ENCODE measurements around the gene MYH6.
A peak's percentile ranks its signal among the peaks of the same experiment; 100 is the strongest.
"Not testable (repeated sequence)": the region's sequence is repeated elsewhere in the genome, so short reads cannot be mapped to it uniquely, and the experiment has no call there.

The MYH6 gene

DNA sequence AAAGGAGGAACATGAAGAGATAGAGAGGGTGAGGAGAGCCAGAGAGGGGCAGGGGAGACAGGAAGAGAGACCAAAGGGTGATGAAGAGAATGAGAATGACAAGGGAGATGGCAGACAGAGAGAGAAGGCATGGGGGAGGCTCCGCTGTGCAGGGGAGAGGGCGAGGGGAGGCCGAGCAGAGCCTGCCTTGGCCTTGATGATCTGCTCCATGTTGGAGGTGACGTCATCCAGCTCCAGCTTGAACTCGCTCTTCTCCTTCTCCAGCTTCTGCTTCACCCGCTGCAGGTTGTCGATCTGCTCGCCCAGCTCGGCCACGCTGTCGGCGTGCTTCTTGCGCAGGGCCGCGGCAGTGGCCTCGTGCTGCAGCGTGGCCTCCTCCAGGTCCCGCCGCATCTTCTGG is 18.2 kb downstream of the MYH6 start:
- not testable (repeated sequence) for DNase-seq

DNA sequence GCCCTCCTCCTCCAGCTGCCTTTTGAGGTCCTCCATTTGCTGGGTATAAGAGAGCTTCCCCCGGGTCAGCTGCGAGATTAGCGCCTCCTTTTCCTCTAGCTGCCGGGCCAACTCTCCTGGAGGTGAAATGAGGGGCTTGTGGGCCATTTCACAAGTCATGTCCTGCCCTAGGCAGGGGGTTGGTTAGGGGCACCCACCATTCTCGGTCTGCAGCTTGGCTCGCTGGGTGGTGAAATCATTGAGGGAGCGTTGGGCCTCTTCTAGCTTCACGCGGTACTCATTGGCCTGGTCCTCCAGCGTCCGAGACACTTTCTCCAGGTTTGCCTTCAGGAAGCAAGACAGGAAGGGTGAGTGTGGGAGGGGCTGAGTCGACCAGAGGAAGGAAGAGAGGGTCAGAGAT is 18.7 kb downstream of the MYH6 start:
- DNase-seq: no peak

DNA sequence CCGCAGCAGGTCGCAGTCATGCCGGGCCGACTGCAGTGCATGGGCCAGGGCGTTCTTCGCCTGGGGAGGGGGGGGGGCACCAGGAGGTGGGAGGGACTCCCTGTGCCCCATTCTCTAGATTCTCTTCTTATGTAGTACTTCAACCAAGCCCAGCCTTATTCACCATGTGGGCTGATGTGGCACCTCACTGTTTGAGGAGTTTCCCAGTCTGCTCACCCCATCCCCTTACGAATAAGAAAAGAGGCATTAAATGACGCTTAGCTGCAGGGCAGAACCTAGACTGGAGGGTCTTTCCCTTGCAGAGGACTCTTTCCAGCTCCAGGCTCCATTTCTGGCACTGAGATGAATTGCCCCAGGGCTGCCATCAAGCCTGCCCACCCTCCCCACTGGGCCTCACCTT is 19.1 kb downstream of the MYH6 start:
- no peak for DNase-seq

DNA sequence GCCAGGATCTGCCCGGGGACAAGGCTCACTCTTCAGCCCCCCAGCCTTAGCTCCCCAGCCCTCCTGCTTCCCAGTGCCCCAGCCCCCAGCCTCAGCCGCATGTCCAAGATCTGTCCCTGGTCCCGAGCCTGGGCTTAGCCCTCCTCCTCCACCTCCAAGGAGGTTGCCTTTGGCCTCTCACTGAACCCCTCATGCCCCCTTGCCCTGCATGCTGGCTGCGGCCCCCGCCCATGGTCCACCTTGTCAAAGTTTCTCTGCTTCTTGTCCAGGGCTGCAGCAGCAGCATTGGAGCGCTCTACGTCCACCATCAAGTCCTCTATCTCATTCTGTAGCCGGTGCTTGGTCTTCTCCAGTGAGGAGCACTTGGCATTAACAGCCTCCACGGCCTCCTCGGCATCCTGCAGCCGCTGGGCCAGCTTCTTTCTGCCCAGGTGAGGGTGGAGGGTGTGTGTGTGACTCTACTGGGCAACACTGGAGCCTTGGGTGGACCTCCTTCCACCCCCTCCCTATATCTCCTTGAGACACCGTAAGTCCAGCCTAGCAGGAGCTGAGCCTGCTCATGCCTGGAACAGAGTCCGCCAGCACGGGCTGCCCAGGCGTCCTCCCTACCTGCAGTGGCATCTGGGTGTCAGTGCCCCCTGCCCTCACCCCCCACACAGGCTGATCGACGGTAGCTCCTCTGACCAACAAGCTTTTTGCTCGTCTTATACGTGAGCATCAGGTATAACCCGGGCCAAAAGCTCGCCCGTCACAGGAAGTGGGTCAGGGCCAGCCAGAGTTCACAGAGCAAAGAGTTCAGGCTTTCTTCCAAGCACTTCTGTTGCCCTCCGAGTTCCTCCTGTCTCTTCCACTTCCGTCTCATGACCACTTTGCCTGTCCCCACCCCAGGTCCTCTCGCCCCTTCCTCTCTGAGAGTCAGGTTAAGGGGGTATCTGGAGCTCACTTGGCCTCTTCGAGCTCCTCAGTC is 19.9 kb downstream of the MYH6 start:
- no peak for DNase-seq

DNA sequence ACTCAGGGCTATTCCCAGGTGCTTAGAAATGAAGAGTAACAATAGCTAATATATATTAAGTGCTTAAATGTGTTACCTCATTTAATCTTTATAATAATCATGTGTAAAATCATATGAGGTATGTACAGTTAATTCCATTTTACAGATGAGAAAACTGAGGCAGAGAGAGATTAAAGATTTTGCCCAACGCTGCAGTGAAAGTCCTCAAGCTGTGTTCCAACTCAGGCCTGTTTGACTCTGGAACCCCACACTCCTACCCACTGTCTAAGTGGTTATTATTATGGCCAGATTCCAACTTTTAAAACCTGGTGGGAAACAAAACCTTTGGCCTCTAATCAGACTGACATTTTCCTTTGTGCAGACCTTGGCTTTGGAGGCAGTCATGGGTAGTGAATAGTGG is 21.1 kb downstream of the MYH6 start:
- no peak for DNase-seq

DNA sequence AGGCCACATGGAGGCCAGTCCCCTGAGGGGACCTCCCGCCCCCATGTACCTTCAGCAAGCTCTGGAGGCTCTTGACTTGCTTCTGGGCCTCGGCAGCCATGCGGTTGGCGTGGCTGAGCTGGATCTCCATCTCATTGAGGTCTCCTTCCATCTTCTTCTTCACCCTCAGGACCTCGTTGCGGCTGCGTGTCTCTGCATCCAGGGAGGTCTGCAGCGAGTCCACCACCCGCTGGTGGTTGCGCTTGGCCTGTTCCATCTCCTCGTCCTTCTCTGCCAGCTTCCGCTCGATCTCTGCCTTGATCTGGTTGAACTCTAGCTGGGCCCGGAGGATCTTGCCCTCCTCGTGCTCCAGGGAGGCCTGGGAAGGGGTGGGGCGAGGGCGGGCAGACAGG is 21.8 kb downstream of the MYH6 start:
- not testable (repeated sequence) for DNase-seq

DNA sequence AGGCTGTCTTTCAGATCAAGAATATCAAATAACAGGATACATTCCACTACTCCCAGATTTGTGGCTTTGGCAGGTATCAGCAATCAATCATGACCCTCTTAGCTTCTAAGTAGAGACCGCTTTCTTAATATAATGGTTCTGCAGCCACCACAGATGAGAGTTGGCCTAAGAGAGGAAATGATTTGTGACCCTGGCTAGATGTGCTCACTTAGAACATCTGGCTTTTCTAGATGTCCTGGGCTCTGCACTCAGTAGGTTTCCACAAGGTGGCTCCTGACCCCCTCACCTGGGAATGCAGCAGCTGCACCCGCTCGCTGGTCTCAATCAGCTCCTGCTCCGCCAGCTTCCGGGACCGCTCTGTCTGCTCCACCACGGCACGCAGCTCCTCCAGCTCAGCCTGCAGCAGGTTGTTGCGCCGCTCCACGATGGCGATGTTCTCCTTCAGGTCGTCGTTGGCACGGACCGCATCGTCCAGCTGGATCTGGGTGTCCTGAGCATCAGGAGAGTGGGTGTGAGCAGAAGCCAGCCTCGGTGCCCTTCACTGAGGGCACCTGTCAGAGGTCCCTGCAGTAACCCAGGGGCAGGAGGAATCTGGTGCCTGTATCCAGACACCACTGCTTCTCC is 22.3 kb downstream of the MYH6 start:
- DNase-seq: no peak

DNA sequence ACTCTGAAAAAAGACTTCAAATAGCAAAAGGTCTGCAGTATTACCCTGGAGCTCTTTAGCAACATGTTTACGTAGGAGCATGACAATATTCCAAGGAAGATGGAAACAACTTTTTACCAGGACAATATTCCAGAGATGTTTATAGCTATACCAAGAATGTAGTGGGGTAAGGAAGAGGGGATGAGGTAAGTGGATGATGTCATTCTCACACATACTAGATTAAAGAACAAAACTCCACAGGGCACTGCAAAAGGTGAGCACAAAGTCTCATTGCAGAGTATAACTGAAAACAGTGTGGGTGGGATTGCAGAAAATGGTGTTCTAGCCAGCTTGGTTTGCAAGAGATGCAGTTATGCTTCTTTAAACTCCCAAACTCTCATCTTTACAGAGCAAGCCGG is 22.8 kb downstream of the MYH6 start:
- DNase-seq: no peak

DNA sequence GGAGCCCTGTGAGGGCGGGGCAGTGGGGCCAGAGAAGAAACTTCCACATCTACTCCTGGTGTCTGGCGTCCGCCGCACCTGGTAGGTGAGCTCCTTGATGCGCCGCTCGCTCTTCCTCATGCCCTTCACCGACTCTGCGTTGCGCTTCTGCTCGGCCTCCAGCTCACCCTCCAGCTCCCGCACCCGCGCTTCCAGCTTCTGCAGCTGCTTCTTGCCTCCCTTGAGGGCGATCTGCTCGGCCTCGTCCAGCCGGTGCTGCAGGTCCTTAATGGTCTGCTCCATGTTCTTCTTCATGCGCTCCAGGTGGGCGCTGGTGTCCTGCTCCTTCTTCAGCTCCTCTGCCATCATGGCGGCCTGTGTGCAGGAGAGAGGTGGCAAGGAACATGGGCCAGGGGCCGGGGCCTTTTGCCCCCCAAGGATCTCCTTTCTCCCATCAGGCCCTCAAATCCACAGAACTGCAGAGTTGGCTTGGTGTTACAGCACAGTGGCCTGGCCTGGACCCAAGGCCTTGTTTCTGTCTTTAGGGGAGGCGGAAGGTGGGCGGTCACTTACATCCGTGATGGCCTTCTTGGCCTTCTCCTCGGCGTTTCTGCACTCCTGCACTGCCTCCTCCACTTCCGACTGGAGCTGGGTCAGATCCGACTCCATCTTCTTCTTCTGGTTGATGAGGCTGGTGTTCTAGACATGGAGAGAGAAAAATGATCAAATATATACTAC is 23.6 kb downstream of the MYH6 start:
- no peak for DNase-seq

DNA sequence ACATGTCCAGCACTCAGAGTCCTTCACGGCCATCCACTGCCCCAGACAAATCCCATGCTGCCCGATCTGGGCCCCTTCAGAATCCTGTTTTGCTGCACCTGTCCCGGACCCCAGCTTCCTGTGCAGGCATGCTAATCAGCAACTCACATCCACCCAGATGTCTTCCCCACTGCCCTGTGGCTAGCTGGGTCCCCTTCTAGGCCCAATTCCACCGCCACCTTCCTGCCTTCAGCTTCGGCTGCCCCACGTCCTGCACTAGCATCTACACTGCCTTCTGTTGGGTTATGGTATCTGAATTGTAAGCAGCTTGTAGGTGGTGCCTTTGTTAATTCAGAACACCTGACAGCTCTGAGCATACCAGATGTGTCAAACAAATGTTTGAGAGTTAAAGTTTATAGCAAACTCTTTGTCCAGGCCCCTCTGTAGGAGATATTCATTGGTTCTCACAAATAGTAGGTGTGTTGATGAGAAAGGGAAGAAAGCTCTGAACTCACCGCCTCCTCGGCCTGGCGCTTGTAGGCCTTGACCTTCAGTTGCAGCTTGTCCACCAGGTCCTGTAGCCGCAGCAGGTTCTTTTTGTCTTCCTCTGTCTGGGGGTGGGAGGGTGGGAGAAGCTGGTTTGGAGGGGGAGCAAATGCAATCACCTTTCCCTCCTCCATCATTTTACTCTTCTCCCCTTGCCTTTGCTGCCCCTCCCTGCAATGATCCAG is 25.2 kb downstream of the MYH6 start:
- DNase-seq: no peak

DNA sequence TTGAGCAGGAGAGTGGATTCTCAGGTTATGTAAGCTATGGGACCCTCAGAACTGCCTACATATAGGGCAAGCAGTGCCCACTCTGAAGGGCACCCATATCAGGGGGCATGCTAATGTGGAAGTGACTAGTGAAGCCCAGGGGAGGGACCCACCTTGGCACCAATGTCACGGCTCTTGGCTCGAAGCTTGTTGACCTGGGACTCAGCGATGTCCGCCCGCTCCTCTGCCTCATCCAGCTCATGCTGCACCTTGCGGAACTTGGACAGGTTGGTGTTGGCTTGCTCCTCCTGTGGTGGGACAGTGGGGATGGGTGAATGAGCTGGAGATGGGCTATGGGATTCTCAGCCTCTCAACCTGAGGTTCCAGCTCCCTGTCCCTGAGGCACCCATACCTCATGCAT is 25.8 kb downstream of the MYH6 start:
- DNase-seq: no peak

DNA sequence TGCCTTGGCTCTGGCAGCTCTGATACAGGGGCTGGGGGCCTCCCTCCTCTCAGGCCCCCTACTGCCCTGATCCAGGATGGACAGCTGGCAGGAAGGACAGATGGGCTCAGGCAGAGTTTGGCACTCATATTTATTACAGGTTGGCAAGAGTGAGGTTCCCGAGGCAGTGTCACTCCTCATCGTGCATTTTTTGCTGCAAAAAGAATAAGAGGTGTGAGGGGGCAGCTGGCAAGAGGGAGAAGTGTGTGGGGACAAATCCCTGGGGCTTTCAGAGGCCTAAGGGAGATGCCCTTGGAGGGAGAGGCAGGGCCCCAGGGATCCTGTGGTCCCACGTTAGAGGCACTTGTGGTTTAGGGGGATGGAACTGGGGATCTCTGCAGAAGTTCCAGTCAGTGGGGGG is 26.2 kb downstream of the MYH6 start:
- DNase-seq: no peak

DNA sequence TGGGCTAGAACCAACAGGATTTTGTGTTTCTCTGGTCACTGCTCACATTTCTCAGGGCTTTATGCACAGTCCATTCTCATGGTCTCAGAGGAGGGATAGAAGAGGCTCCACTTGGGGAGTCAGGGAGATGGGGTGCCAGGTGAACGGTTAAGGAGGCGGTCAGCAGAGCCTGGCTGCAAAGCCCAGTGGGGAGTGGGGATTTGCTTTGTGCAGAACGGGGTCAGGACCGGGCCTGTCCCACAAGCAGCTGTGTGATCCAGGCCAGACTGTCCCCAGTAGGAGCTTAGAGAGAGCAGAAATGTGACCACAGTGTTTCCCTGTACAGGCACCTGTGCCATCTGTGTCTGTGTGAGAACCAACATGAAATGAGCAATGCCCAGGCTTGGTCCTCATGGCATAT is 27.1 kb downstream of the MYH6 start:
- no peak for DNase-seq

DNA sequence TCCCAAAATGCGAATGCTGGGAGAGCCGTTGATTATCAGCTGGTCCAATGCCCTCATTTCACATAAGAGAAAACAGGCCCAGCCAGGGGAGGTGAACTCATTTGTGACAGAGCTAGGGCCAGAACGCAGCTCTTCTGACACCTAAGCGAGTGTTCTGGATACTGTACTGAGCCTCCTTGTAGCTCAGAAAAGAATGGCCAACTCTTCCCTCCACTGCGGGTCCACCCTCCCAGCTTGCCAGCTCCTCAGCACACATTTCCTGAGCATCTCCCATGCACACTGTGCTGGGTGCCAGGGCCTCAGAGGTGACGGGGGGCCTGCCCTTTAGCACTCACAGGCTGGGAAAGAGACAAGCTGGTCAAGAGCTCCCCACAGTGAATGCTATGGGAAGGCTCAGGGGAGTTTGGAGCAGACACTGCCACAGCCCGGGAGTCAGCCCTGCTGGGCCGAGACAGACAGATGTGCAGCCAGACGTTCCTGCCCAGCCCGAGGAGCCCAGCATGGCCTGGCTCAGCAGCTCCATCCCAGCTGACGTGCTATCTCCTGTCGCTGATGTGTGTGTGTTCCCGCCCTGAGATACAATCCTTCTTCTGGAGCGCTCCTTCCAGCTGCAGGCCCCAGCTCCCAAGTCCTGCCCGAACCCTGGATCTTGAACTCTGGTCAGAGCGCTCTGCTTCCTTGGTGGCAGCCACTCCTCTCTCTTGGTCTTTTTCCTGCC is 27.7 kb downstream of the MYH6 start:
- no peak for DNase-seq

DNA sequence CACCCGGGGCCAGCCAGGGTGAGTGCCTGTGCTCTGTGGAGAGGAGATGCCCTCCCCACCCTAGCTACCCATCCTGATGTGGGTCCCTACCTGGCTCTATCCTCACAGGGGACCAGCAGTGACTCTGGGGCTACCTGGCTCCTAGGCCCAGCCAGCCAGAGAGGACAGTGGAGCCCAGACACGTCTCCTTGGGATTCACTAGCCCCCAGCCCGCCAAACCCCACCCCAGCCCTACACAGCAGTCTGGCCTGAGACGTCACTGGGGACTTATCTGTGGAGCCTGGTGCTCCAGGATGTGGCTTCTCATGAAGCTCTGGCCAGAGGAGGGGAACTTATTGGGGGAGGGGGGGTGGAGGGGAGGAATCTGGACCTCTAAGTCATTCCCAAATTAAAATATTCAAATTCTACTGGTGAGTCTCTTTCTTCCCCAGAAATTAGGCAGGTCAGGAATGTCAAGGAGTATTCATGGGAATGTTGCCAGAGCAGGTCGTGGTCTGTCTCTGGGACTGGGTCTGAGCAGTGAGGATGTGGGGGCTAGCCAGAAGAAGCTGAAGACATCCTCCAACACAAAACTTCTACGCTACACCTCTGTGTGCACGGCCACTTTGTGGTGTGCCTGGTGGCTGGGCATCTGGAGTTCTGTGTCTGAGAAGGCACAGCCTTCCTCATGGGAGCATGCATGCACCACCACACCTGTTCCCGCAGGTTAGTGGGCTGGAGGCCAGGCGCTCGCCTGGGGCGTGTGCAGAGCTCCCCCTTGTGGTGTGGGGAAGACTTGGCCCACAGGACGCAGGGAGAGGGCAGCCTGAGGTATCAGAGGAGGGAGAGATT is 28.5 kb downstream of the MYH6 start:
- peak; percentile 12 to 56 (median 40) for DNase-seq

DNA sequence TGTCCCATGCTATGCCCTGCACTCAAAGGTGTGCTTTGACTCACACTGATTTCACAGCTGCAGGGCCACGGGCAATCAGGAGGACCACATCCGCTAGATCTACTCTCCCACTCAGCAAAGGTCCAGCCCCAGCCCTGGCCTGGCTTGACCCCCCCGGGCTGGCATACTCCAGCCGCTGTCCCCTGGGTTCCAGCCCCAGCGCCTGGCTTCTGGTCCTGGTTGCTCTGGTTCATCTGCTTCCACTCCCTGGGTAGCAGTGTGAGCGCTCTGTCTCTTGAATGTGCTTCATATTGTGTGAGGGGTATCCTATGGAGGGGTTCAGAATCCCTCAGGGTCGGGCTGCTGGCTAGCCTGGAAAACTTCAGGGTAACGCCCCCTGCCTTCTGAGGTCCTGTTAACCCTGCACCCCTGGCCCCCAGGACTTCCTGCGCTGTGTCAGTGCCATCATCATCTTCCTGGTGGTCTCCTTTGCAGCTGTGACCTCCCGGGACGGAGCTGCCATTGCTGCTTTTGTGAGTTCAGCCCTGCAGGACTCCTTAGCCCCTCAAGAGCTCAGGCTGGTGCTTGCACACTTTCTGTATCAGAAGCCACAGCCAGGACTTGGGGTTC is 29.4 kb downstream of the MYH6 start:
- DNase-seq: no peak

DNA sequence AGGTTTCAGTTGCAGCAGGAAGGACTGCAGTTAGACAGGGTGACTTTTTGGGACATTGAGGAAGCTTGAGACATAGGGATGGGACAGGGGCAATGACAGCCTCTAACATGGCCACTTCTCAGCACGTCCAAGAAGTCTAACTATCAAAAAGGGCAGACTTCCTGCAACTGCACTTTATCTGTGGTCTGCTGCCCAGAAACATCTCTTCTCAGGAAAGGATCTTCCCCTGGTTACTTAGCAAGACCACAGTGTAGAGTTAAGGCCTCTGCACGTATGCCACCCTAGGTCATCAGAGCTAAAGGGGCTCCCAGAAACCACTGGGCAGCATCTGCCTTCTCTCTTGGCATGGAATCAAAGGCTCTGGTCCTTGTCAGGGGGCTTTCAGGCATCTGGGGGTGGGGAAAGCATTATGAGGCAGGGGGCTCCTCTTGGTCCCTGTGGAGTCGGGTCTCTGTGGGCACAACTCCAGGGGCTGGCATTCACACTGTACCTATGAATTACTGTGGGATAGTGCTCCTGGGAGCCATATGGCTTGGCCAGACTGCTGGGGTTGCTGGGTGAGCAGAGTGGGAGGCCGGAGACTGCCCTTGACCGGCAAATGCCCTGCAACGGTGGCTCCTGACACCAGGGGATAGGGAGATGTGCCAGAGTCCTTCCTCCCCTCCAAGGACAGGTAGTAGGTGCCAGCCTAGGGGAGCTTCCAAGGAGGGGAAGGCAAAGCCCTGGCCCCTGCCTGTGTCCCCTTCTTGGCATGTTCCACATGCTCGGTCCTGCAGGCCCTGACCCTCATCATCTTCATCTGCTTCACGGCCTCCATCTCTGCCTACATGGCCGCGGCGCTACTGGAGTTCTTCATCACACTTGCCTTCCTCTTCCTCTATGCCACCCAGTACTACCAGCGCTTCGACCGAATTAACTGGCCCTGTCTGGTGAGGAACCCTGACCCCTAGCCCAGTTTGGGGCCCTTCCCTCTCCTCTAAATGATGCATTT is 30.2 kb downstream of the MYH6 start:
- no peak for DNase-seq

DNA sequence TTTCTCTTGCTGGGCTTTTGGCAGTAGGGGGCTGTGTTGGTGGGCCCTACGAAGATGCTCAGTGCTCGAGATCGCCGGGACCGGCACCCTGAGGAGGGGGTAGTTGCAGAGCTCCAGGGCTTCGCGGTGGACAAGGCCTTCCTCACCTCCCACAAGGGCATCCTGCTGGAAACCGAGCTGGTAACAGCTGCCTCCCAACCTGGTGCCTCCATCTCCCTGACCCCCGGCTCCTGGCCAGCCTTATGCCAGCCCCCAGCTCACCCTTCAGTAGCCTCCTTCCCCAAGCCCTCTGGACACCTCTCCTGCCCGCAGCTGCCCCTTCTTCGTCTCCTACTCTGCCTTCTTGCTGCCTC is 30.9 kb downstream of the MYH6 start:
- DNase-seq: no peak

DNA sequence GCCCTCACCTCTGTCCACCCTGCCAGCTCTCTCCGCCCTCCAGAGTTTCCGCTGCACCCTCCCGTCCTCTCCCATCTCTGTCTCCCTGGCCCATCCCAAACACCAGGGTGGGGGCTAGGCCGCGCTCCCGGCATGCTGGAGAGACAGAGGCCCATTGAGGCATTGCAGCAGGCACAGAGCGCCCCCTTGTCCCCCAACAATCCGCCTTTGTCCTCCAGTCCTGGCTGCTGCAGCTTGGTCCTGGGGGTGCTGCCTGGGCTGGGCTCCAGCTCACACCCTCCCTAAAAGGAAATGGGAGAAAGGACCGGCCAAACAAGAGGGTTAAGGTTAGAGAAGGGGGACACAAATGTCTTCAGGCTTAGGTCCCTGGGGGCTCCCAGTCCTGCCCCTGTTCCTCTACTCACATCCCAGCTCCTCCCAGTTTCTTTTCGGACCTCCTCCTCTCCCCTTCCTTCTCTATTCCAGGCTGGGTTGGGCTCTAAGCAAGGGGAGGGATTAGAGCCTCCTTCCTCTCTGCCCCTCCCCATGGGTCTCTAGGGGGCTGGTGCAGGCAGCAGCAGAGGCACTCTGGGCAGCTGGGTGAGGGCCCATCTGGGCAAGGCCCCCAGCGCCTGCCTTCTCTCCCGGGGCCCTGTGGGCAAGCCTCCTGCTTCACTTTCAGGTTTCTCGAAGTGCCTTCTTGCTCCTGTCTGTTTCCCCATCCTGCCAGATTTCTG is 31.4 kb downstream of the MYH6 start, which contains the start of gene CMTM5:
Gene CMTM5 (plus strand): TSS at position 565 of the 716 bp plus-strand sequence. CDS start 206 bp downstream, outside the sequence.
- no peak for DNase-seq

Measured in T-helper 2 cell (primary cell).